Pancreas (tissue), 10 donors: ENCODE measurements around the gene ITGA2. TPM values are rescaled to one million over a fixed set of nuclear protein-coding genes. Genes with fewer than 3 reads are reported as not detected.

ENCODE experiments used
- ATAC-seq, 4 donors: fragments of 200-7000 bp; cut with Tn5 transposase; one replicate each; pipeline versions ENCODE4 v1.8.0 to v1.9.1; 2020; ENCODE audit warnings: mild to moderate bottlenecking in 4 of 4, moderate library complexity in 4 of 4
- DNase-seq, 6 donors: peaks; one replicate each; pipeline ENCODE4 v3.0.0-alpha.2; 2020
- FAIRE-seq: peaks from 2 replicates; lab custom pipeline; 2012; peaks lifted over from hg19 to GRCh38; lab: Jason Lieb, UNC
- H3K27ac ChIP-seq, 4 donors: fragments of 200-600 bp; sonication (generic); 1 replicate in 3 of 4; 2 replicates in 1 of 4; pipeline versions ENCODE4 v1.5.0 to v1.8.0; 2020
- H3K27me3 ChIP-seq, 4 donors: fragments of 200-600 bp; one replicate each; pipeline ENCODE4 v1.8.0; 2021
- H3K36me3 ChIP-seq, 3 donors: fragments of 200-600 bp; sonication (generic) in 1 of 3; one replicate each; pipeline versions ENCODE4 v1.5.0 to v1.8.0; 2020 to 2021
- H3K4me1 ChIP-seq, 3 donors: fragments of 200-600 bp; one replicate each; pipeline ENCODE4 v1.8.0; 2021
- H3K4me3 ChIP-seq, 4 donors: fragments of 200-600 bp; sonication (generic) in 2 of 4; one replicate each; pipeline versions ENCODE4 v1.5.0 to v1.8.0; 2020 to 2021
- H3K9me3 ChIP-seq, 4 donors: fragments of 200-600 bp; one replicate each; pipeline ENCODE4 v1.8.0; 2021
- WGBS, 2 donors: extraction: QIAGEN DNeasy Blood & Tissue Kit; methylation state at CpG; one replicate each; pipeline ENCODE4 v1.1.7; 2013; 5-methylcytosine and 5-hydroxymethylcytosine counted together
- intact Hi-C, 3 donors: fragments of 100-400 bp; cut with DNase I; formaldehyde crosslinking; loops; one replicate each; pipeline versions ENCODE4 v1.11.1 to v1.14.2; 2022
- polyA plus RNA-seq, 2 donors: library from polyadenylated mRNA; stranded (reverse); fragments of 200-250 nt; gene quantifications; one replicate each; pipeline ENCODE4 v1.2.3, GENCODE V29; 2013
- total RNA-seq, 6 donors: library from RNA; stranded (reverse); fragmentation: NEBNext Ultra II Directional in 4 of 6; extraction: Animal tissue kit (Norgen Biotek cat#: 25700) in 4 of 6; gene quantifications; one replicate each; pipeline versions ENCODE4 v1.2.1 to v1.2.4, GENCODE V29; 2021 to 2023
- TF ChIP-seq, protein P1 (sequence below), 4 donors: fragments of 200-600 bp; sonication (generic) in 3 of 4; IDR thresholded peaks; one replicate each; pipeline versions ENCODE4 v1.5.0 to v1.8.0; 2021; ENCODE audit warnings: antibody characterized with exemption in 4 of 4
- donor health status: healthy with polysubstance abuse.
- donor health status: DM: no; HTN: no; CAD: no; lungs with moderate emphysema.
- donor health status: DM: no; HTN: no; CAD: no.
- donor health status: control.
- donor health status: control.
- donor health status: Bipolar disorder and iron deficiency.
- donor health status: DM: yes; HTN: yes; CAD: no.
- donor health status: DM: no; HTN: no; CAD: no.
- donor health status: DM: no; HTN: no; CAD: no.
- donor health status: DM: yes; HTN: yes; CAD: no.

ITGA2 gene
- total RNA-seq = 10 to 100 TPM in 1 of 6 donors, 1 to 10 TPM in 5; 1.3 to 12.6 (median 1.8) TPM
- under 1 TPM; 0.30 to 0.61 TPM for polyA plus RNA-seq

DNA sequence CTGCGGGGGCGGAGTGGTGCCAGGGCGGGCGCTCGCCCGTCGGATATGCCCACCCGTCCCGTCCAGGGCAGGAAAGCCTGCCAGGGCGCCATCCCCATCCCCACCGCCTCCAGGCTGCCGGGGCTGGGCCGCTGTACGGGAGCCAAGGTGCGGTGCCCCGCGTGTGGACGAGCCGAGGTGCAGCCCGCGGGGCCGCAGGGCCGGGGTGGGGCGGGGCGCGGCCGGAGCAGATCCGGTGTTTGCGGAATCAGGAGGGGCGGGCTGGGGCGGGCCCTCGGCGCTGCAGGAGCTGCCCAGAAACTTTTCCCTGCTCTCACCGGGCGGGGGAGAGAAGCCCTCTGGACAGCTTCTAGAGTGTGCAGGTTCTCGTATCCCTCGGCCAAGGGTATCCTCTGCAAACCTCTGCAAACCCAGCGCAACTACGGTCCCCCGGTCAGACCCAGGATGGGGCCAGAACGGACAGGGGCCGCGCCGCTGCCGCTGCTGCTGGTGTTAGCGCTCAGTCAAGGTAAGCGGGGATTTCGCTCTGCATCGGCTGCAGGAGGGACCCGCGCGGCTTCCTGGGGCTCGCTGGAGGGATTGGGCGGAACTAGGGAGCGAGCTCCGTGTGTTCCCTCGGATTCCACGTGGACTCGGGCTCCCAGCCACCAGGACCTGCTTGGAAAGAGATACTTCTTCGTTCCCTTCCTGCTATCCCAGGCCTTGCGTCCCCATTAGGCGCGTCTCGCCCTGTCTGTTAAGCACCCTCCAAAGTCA is at the start of gene ITGA2:
Gene ITGA2 (plus strand): TSS at position 328 of the 756 bp plus-strand sequence. CDS start 117 bp downstream, at position 445.
- FAIRE-seq (no peak), ATAC-seq (peak; percentile 79 to 90 (median 86)), DNase-seq (peak; percentile 44 to 83 (median 56))
- Histone ChIP-seq H3K36me3 (no peaks in the 10 kb centered on the region), H3K4me3 (peak within 1 kb of the TSS; percentile 50 to 75 (median 62)), H3K9me3 (no peaks in the 10 kb centered on the region), H3K4me1 (peaks cover 0 to 5% (median 3%) of the 10 kb centered on the region in 3 donors), H3K27ac (peak within 1 kb of the TSS in 2 of 4 donors; percentile 70 to 79), H3K27me3 (no peaks in the 10 kb centered on the region)
- WGBS, 2 donors = 0% methylated on average over 49 to 64 of the region's 64 CpGs
- TF ChIP-seq, protein P1, sequence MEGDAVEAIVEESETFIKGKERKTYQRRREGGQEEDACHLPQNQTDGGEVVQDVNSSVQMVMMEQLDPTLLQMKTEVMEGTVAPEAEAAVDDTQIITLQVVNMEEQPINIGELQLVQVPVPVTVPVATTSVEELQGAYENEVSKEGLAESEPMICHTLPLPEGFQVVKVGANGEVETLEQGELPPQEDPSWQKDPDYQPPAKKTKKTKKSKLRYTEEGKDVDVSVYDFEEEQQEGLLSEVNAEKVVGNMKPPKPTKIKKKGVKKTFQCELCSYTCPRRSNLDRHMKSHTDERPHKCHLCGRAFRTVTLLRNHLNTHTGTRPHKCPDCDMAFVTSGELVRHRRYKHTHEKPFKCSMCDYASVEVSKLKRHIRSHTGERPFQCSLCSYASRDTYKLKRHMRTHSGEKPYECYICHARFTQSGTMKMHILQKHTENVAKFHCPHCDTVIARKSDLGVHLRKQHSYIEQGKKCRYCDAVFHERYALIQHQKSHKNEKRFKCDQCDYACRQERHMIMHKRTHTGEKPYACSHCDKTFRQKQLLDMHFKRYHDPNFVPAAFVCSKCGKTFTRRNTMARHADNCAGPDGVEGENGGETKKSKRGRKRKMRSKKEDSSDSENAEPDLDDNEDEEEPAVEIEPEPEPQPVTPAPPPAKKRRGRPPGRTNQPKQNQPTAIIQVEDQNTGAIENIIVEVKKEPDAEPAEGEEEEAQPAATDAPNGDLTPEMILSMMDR (IDR thresholded peaks at IDR 0.05) = no peak
- intact Hi-C loops = no loop called here

- Histone ChIP-seq H3K4me1 (peaks cover 0 to 5% (median 0%) of the 10 kb centered on the region in 3 donors), H3K4me3 (no peak overlapping the region), H3K36me3 (no peaks in the 10 kb centered on the region), H3K27ac (no peak overlapping the region), H3K9me3 (no peaks in the 10 kb centered on the region), H3K27me3 (no peaks in the 10 kb centered on the region)
- TF ChIP-seq, protein P1 (IDR thresholded peaks at IDR 0.05) = no peak
- 88 to 97% methylated on average over 2 of the region's 2 CpGs for WGBS, 2 donors
- FAIRE-seq = no peak
- DNase-seq = no peak
- intact Hi-C loops = no loop called here
- no peak for ATAC-seq
These were observed 45.9 kb upstream of the ITGA2 start for GRCh38 chr5:52943285-52943684.

DNA sequence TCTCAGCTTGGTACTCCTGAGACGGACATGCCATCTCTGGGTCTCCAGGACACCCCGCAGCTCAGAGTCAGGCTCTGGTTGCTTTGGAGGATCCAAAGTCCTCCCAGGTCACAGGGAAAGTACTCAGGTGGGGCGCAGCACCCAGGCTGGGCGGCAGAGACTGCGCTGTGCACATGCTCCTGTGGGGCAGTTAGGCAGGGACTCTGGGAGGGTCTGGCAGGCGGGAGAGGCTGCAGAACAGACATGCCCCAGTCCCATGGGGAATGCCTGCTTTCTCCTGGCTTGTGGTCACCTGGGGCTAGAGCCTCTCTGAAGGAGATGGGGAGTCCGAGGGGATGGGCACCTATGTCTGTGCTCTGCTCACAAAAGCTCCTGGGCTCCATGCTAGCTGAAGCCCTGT is 45.3 kb upstream of the ITGA2 start:
- H3K27ac ChIP-seq = no peak overlapping the region
- H3K9me3 ChIP-seq = no peaks in the 10 kb centered on the region
- no peak for ATAC-seq
- H3K4me1 ChIP-seq = peaks cover 0 to 6% (median 0%) of the 10 kb centered on the region in 3 donors
- FAIRE-seq = no peak
- H3K36me3 ChIP-seq = no peaks in the 10 kb centered on the region
- intact Hi-C loops = no loop called here
- DNase-seq = peak in 3 of 6 donors; percentile 14 to 43 (median 39)
- no peak overlapping the region for H3K4me3 ChIP-seq
- no peaks in the 10 kb centered on the region for H3K27me3 ChIP-seq
- 84 to 87% methylated on average over 7 of the region's 7 CpGs for WGBS, 2 donors
- TF ChIP-seq, protein P1 (IDR thresholded peaks at IDR 0.05) = no peak

DNA sequence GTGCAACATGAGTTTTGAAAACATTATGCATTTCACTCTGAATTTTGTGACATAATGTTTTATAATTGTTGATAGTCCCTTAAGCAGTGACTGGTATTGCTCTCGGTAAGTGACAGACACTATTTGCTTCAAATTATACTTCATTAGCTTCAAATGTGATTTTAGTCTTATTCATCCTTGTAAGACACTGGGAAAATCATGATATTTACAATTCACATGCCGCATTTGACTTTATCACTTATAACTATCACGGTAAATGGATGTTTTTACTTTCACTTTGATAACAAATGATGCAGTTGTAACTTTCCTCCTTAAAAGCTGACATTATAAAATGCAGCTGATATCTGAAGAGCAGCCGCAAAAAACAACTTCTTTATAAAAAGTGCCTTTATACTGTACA is 44.1 kb upstream of the ITGA2 start:
- intact Hi-C loops = loop anchor here in 1 of 3 donors (5.0 kb wide), 1 partner anchor 152 kb away; no protein-coding TSS in a partner anchor
- FAIRE-seq = no peak
- no peak overlapping the region for H3K27ac ChIP-seq
- TF ChIP-seq, protein P1 (IDR thresholded peaks at IDR 0.05) = no peak
- H3K4me1 ChIP-seq = peaks cover 0 to 6% (median 0%) of the 10 kb centered on the region in 3 donors
- WGBS, 2 donors = 17 to 23% methylated on average over 4 of the region's 4 CpGs
- H3K9me3 ChIP-seq = no peaks in the 10 kb centered on the region
- no peak for ATAC-seq
- H3K4me3 ChIP-seq = peak overlapping the region in 1 of 4 donors; percentile 15
- no peak for DNase-seq
- no peaks in the 10 kb centered on the region for H3K27me3 ChIP-seq
- no peaks in the 10 kb centered on the region for H3K36me3 ChIP-seq
